Type B pancreatic cell (in vitro differentiated cells): ENCODE results near the gene SPRR2A. TPM values are rescaled to one million over a fixed set of nuclear protein-coding genes. Genes with fewer than 3 reads are reported as not detected.
"Not testable (repeated sequence)": the region's sequence is repeated elsewhere in the genome, so short reads cannot be mapped to it uniquely, and the experiment has no call there.

Experiments used
- DNase-seq: peaks from one replicate; pipeline ENCODE4 v3.0.0; 2021; ENCODE audit warnings: mixed read lengths; ENCODE audit not compliant: unreplicated experiment; ENCODE audit errors: extremely low spot score
- H3K27ac Mint-ChIP-seq: 2 replicates; pipeline ENCODE4 v1.8.0; 2021; ENCODE audit warnings: mild to moderate bottlenecking, mixed read lengths
- H3K27me3 Mint-ChIP-seq: 2 replicates; pipeline ENCODE4 v1.8.0; 2021; ENCODE audit warnings: mixed read lengths
- H3K36me3 Mint-ChIP-seq: 2 replicates; pipeline ENCODE4 v1.8.0; 2021; ENCODE audit warnings: mixed read lengths
- H3K4me1 Mint-ChIP-seq: one replicate; pipeline ENCODE4 v1.8.0; 2021; ENCODE audit warnings: mixed read lengths; ENCODE audit not compliant: unreplicated experiment
- H3K4me3 Mint-ChIP-seq: 2 replicates; pipeline ENCODE4 v1.8.0; 2021; ENCODE audit warnings: mild to moderate bottlenecking, mixed read lengths
- H3K9me3 Mint-ChIP-seq: 2 replicates; pipeline ENCODE4 v1.8.0; 2021; ENCODE audit warnings: mixed read lengths
- CTCF ChIP-seq: fragments of 200-600 bp; sonication (generic); conservative IDR thresholded peaks from 2 replicates; pipeline ENCODE4 v1.5.0; 2021; ENCODE audit warnings: antibody characterized with exemption, mild to moderate bottlenecking
- total RNA-seq: library from RNA; stranded (reverse); gene quantifications from 2 replicates; pipeline ENCODE4 v1.2.1, GENCODE V29; 2021; ENCODE audit warnings: low replicate concordance

The SPRR2A gene
- total RNA-seq, 1 donor from 2014 or later: 0.75 TPM

GRCh38 chr1:153058826-153059784 lies 1.8 kb upstream of the SPRR2A start:
- no peaks in the 10 kb centered on the region for H3K36me3 Mint-ChIP-seq
- peak overlapping the region; percentile 1 for H3K27ac Mint-ChIP-seq
- H3K27me3 Mint-ChIP-seq: peaks cover 6% of the 10 kb centered on the region
- no peak overlapping the region for H3K4me3 Mint-ChIP-seq
- no peak for DNase-seq
- H3K4me1 Mint-ChIP-seq: no peaks in the 10 kb centered on the region
- no peak for TF ChIP-seq CTCF
- H3K9me3 Mint-ChIP-seq: no peaks in the 10 kb centered on the region

GRCh38 chr1:153058154-153058553 lies 842 bp upstream of the SPRR2A start:
- no peak for TF ChIP-seq CTCF
- Mint-ChIP-seq H3K36me3 (no peaks in the 10 kb centered on the region), H3K4me1 (no peaks in the 10 kb centered on the region), H3K4me3 (no peak overlapping the region), H3K9me3 (no peaks in the 10 kb centered on the region), H3K27ac (no peak overlapping the region), H3K27me3 (peaks cover 6% of the 10 kb centered on the region)
- DNase-seq: no peak

- H3K27ac Mint-ChIP-seq, DNase-seq, H3K4me1 Mint-ChIP-seq, H3K4me3 Mint-ChIP-seq, H3K9me3 Mint-ChIP-seq, H3K36me3 Mint-ChIP-seq: not testable (repeated sequence)
- H3K27me3 Mint-ChIP-seq: peaks cover 18% of the 10 kb centered on the region
Measured at GRCh38 chr1:153056111-153056510, 1.2 kb downstream of the SPRR2A start.

GRCh38 chr1:153049211-153049610 lies 8.1 kb downstream of the SPRR2A start:
- no peaks in the 10 kb centered on the region for H3K36me3 Mint-ChIP-seq
- no peak for TF ChIP-seq CTCF
- DNase-seq: no peak
- no peaks in the 10 kb centered on the region for H3K9me3 Mint-ChIP-seq
- H3K4me1 Mint-ChIP-seq: no peaks in the 10 kb centered on the region
- H3K27me3 Mint-ChIP-seq: peaks cover 16% of the 10 kb centered on the region
- H3K27ac Mint-ChIP-seq: no peak overlapping the region
- H3K4me3 Mint-ChIP-seq: no peak overlapping the region

GRCh38 chr1:153040950-153041631 lies 16.2 kb downstream of the SPRR2A start, which contains the start of gene SPRR2D:
TSS of gene SPRR2D (minus strand) at chr1:153041120. CDS start at chr1:153040346, 774 bp downstream.
- DNase-seq: no peak
- Mint-ChIP-seq H3K9me3 (no peaks in the 10 kb centered on the region), H3K27ac (no peak within 1 kb of the TSS), H3K36me3 (no peaks in the 10 kb centered on the region), H3K27me3 (no peaks in the 10 kb centered on the region), H3K4me3 (no peak within 1 kb of the TSS), H3K4me1 (no peaks in the 10 kb centered on the region)
- no peak for TF ChIP-seq CTCF

GRCh38 chr1:153035211-153035610 lies 22.1 kb downstream of the SPRR2A start:
- no peaks in the 10 kb centered on the region for H3K27me3 Mint-ChIP-seq
- no peaks in the 10 kb centered on the region for H3K9me3 Mint-ChIP-seq
- H3K36me3 Mint-ChIP-seq: no peaks in the 10 kb centered on the region
- no peak overlapping the region for H3K27ac Mint-ChIP-seq
- DNase-seq: no peak
- TF ChIP-seq CTCF: no peak
- H3K4me1 Mint-ChIP-seq: no peaks in the 10 kb centered on the region
- H3K4me3 Mint-ChIP-seq: no peak overlapping the region
